NCI-H2196 treated with DMSO at 0.1 percent for 48 hours (cell line): ENCODE data around the gene LAPTM4A.
"Not testable (repeated sequence)": the region's sequence is repeated elsewhere in the genome, so short reads cannot be mapped to it uniquely, and the experiment has no call there.

Experiments
- DNase-seq: peaks from one replicate; lab custom pipeline; 2025; ENCODE audit not compliant: unreplicated experiment; lab: John Stamatoyannopoulos, UW

Gene LAPTM4A

DNA sequence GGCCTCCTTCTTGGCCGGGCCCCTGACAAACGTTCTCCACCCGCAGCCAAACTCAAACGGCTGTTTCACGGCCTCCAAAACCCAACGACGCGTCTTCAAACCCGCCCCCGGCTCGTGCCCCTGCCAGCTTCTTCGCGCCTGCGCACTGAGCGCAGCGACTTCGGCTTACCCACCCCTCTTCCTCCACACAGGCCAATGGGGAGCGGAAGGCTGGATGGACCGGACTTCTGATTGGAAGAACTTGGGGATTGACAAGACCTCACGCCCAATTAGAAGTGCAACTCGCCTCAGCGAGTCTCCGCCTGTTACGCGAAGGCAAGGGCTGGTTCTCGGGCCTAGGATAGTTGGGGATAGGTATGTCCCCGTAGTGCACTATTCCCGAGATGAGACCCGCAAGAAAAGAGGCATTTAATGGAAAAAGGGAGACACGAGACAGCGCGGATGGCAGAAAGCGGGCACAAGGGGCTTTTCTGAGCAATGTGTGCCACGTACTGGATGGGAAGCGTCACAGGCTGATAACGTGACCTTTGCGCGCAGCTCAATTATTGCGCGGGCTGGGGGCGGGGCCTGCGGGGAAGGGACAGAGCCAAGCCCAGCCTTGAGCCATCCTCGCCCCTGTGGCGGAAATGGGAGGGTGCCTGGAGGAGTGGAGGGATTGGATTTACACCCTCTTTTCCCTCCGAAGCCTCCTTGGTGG lies at the start of gene LAPTM4A:
Gene LAPTM4A, minus strand, starts transcription at position 97 of the 697 bp plus-strand sequence. CDS start 108 bp downstream, outside the sequence.
- DNase-seq = peak; percentile 97

GRCh38 chr2:20100711-20101110 lies 49.3 kb upstream of the LAPTM4A start:
- no peak for DNase-seq

DNA sequence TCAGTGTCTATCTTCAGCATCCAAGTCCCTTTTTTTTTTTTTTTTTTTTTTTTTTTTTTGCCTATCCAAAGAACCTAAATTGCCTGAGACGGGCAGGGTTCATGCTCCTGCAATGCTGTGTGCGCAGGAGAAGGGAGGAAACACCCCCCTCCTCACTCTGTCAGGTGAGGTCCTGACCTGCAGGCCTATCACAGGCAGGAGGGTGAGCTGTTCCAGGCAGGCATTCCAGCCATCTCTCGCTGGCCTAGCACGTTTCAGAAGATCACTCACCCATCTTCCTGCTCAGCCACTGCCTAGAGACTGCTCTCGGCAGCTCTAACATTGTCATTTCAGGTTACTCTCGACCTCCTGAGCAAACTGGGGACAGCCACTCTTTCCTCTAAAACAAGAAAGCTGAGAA lies 48.4 kb upstream of the LAPTM4A start:
- DNase-seq = no peak

DNA sequence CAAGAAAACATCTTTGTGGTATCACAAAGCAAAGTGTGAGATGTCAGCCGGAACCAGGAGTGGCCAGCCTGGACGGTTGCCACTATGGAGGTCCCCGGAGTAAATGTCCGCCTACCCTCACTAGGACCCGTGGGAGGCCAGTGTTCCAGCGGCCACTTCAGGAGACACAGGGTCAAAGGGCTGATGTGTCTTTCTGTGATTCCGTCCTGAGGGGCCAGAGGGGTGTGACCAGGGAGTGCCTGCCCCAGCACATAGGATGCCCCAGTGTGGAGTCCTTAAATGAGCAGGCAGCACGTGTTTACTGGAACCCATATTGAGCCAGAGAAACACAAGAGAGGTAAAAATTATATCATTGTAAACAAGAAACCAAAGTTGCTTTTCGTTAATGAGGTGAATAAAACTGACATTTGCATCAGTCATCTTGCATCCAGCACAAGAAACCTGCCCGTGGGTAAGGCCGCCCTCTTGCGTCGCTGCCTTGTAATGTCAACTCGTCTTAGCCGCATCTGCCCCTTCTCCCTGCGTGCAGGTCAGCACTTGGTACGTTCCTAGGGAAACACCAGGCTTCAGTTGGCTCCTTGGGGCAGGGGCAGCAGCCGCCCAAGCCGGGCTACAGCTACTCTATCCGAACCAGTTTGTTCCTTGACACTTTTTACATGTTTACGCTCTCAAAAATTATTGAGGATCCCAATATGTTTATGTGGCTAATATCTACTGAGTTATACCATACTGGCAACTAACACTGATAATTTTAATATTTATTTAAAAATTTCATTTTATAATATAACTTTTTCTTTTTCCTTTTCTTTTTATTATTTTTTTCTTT lies 46.7 kb upstream of the LAPTM4A start:
- peak; percentile 79 for DNase-seq

DNA sequence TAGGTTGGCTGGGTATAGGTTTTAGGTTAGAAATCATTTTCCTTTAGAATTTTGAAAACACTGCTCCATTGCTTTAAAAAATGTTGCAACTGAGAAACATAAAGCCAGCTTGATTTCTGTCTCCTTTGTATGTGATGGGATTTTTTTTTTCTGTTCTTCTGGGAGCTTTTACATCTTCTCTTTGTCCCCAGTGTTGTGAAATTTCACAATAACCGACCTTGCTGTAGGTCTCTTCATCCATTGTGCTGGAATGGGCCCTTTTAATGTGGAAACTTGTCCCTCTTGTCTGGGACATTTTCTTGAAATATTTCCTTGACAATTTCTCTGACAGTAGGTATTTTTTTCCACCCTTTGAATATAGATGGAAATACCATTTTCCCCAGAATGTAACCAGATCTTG lies 44.0 kb upstream of the LAPTM4A start:
- DNase-seq = no peak

- DNase-seq = no peak
Observed at GRCh38 chr2:20094955-20095354, 43.5 kb upstream of the LAPTM4A start.

DNA sequence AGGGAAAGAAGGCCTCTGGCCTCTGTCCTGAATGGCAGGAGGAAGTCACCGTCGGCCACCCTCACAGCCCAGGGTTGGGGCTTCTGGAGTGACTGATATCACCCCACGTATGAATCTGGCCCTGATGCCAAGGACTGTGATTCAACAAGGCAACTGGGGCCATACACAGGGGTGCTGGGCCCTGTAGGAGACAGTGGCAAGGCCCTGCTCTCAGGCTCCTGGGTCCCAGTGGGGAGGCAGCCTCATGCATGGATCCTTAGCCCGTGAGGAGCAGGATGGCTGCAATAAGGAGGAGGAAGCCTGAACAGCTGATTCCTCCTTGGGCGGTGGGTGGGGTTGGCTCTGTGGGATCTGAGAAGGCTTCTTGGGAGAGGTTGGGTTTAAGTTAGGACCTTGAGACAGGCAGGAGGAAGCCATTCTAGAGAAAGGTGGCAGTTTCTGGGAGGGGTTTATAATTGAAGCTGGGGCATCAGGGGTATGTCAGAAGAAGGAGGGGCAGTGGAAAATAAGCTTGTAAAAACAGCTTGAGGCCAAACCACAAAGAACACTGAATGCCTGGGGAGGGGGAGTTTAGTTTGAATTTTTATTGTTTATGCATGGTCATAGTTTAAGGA lies 42.8 kb upstream of the LAPTM4A start:
- no peak for DNase-seq

DNA sequence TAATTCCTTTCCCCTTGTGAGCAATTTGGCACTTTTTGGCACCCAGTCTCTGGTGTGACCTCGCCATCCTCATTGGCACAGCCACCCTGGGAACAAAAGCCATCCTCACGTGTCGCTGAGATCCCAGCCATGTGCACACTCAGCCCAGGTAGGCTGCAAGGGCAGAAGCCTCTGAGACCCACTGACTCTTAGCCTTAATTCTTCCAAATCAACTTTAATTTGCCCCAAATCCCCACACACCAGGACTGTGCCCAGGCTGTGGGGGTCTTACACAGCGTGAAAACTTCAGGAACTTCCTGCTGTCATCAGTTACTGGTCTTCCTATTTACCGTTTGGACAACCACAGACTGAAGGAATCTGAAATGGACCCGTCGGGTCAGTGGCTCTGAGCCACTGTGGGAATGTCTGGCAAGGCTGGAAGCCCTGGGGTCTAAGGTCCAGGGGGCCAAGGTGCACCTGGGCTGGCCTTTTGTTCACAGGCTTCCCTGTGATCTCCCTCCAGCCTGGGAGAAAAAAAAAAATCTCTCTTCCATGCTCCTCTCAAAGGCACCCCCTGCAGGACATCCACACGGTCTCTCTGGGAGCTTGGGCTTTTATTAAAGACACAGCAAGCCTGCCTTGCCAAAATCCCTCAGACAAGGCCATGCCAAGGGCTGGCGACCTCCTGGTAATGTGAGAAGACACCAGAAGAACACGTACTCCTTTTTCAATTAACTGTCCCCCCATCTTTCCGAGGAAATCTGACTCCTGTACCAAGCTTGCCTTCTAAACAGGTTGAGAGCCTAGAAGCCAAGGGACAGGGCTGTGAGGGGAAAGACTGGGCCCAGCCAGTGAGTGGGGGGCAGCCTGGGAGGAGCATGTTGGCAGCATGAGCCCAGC lies 42.1 kb upstream of the LAPTM4A start:
- DNase-seq = peak; percentile 20

DNA sequence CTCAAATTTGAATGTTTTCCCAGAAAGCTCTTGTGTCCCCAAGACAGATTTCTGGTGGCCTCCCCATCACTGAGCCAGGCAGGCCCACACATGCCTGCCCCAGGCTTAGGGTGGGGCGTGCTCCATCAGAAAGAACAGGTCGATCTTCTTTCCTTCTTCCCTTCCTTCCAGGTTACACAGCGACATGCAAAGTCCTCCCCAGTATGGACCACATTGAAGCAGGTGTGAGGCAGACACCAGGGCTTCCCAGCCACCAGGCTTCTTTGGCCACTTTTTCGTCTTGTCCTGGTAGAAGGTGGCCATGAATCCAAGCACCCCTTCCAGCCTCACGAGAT lies 41.4 kb upstream of the LAPTM4A start:
- DNase-seq = no peak

DNA sequence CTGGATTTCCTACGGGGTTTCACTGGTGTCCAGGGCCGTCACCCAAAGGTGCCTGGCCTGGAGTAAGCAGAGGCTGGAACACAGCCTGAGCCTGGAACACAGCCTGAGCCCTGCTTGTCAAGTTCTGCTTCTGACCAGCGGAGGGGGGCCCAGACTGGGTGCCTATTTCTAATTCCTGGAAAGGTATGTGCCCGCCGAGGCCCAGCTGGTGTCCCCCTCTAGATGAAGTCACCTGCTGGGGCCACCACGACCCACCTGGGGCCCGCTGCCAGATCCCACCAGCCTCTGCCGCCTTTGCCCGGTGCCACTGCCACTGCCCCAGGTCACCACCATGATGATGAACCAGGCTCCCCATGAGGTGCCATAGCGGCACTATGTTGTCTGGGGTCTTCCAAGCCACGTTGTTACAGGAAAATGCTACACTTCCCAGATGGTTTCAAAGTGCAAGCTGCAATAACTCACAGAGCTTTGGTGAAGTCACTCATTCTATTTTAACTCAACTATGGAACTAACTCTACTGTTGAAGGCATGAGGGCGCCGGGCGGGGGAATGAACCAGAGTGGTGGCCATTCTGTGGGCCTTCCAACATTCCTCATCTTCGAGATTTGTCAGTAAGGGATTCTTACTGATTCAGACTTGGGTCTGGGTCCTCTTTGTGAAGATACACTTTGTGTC lies 40.9 kb upstream of the LAPTM4A start:
- DNase-seq = no peak

DNA sequence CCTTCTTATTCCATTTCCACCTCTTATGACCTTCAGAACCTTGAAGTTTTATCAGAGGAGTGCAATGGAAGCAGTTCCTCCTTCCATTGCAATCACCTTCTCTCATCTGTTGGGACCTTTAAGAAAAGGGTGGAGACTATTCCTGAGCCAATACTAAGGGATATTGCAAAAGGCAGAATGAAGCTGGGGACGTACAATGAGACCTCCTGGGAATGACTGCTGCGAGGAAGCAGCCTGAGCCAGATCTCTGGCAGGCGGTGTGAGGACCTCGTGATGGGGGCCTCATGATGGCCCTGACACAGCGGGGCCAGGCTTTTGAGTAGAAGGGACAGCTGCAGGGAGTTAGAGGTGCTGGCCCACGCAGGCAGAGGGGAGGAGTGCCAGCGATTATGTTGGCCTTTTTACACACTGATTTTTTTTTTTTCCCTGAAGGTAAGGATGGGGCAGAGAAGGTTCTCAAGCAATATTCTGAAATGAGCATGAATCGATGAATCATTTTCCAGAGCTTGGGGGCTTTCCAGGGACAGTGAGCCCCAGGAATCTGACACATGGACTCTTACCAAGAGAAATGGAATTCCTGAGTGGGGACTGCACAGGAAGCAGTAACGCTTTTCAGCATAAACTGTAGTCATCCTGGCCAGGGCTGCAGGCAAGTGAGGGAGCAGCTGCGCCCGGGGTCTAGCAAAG lies 40.0 kb upstream of the LAPTM4A start:
- DNase-seq = no peak

DNA sequence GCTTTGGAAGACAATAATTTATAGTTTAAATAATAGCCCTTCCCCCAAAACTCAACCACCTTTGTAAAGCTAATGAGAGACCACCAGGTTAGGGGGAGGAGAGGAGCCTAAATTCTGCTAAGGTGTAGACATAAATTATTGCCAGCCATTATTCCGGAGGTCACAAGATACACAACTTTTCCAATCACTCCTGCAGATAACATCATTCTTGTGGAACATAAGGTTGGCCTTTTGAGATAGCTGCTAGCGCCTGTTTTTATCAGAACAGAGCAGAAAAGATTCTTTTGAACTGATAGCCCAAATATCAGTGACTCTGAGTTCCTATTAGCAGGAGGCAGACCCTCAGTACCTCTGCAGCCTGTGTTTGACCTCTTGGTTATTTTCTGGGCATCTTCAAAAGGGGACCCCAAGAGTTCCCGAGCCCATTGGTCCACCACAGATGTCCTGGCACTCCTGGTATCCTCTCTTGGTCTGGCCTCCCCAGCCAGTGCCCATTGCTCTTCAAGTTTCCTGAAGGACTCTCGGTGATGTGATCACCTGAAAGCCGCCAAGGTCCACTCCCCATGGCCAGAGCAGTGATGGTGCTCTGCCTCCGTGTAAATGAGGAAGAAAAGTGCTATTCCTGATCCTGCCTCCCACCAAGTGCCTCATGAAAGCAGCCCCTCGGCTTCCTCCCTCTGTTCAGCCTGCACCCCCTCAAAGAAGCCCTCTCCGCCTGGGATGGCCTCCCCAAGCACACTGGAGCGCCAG lies 38.5 kb upstream of the LAPTM4A start:
- DNase-seq = no peak

DNA sequence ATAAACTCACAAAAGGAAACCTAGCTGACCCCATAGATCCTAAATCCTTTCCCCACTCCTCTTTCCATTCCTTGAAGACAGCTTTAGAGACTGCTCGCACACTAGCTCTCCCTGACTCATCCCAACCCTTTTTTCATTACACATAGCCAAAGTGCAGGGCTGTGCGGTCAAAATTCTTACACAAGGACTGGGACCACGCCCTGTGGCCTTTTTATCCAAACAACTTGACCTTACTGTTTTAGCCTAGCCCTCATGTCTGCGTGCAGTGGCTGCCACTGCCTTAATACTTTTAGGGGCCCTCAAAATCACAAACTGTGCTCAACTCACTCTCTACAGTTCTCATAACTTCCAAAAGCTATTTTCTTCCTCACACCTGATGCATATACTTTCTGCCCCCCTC lies 34.5 kb upstream of the LAPTM4A start:
- not testable (repeated sequence) for DNase-seq

- DNase-seq = not testable (repeated sequence)
Observed at GRCh38 chr2:20082812-20083211, 31.4 kb upstream of the LAPTM4A start.

GRCh38 chr2:20081841-20082240 lies 30.4 kb upstream of the LAPTM4A start:
- no peak for DNase-seq

GRCh38 chr2:20080839-20081415 lies 29.5 kb upstream of the LAPTM4A start:
- no peak for DNase-seq

DNA sequence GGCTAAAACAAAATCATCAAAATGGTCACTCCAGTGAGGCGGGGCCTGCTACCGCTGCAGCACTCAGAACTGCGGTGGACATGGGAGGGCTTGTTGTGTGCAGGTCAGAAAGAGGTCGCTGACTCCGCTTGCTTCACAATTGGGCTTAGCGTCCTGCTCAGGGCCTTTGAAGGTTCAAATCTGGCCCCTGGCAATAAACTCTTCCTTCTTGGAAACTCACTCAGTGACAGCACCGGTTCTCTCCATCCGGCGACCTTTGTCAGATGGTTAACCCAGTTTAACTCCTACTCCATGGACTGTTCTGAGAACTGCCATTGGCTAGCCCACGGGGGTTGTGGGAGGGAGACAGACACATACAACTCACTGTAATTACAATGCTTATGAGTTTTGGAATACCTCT lies 29.0 kb upstream of the LAPTM4A start:
- no peak for DNase-seq

DNA sequence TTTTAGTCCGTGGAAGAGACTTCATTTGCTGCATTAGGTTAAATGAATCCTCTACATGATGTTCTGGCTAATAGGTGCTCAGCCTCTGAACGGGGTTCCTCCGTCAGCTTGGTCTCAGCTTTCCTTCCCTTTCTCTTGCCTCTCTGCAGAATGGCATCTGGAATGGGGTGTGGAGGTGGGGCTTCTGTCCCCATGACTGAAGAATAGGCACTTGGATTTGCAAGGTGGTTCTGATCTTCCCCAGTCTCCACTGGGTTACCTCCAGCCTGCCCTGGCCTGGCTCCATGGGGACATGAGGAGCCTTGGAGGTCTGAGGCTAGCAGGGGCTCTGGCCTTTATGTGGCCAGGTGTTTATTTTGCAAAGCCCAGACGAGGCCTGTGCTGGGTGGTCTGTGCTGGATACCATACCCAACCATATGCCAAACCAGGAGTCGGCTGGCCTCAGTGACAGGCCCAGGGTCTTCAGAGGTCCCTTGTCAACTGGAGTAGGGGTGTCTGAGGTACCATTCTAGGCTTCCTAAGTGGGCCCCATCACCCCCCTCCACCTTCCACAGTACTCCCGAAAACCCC lies 28.2 kb upstream of the LAPTM4A start:
- no peak for DNase-seq
